WTC11 (cell line): ENCODE data around the gene ADGRF4. TPM values are rescaled to one million over a fixed set of nuclear protein-coding genes. Genes with fewer than 3 reads are reported as not detected.

ENCODE experiments used
- ATAC-seq: fragments of 200-7000 bp; cut with Tn5 transposase; 2 replicates; pipeline ENCODE4 v1.10.0; 2021; ENCODE audit warnings: mild to moderate bottlenecking, moderate library complexity
- CTCF ChIA-PET: fragments of 300-600 bp; sonication (Branson Sonifier 250); formaldehyde crosslinking; loops from one replicate; lab custom pipeline; 2021; ENCODE audit warnings: antibody characterized with exemption; lab: Charles Lee
- POLR2A ChIA-PET: fragments of 350-600 bp; sonication (Branson Sonifier 250); formaldehyde crosslinking; loops from one replicate; lab custom pipeline; 2021; ENCODE audit warnings: antibody characterized with exemption; lab: Charles Lee
- DNase-seq: peaks from one replicate; pipeline ENCODE4 v3.0.0; 2021; ENCODE audit warnings: low spot score
- H3K27ac Mint-ChIP-seq: 2 replicates; pipeline ENCODE4 v1.8.0; 2021; ENCODE audit warnings: mixed read lengths
- H3K27me3 Mint-ChIP-seq: 2 replicates; pipeline ENCODE4 v1.8.0; 2021; ENCODE audit warnings: low read depth, mild to moderate bottlenecking, moderate library complexity, mixed read lengths
- H3K36me3 Mint-ChIP-seq: 2 replicates; pipeline ENCODE4 v1.8.0; 2021; ENCODE audit warnings: mixed read lengths
- H3K4me1 Mint-ChIP-seq: 2 replicates; pipeline ENCODE4 v1.8.0; 2022; ENCODE audit warnings: mixed read lengths
- H3K4me3 Mint-ChIP-seq: 2 replicates; pipeline ENCODE4 v1.8.0; 2021; ENCODE audit warnings: mild to moderate bottlenecking, moderate library complexity, mixed read lengths
- H3K9me3 Mint-ChIP-seq: 2 replicates; pipeline ENCODE4 v1.8.0; 2021; ENCODE audit warnings: mixed read lengths
- ETV6 ChIP-seq: sonication (generic); formaldehyde crosslinking; IDR thresholded peaks from 2 replicates; pipeline ENCODE4 v1.8.1; 2022; ENCODE audit warnings: mild to moderate bottlenecking, missing genetic modification reagents
- GTF2I ChIP-seq: fragments of 250-450 bp; sonication (Bioruptor Pico); conservative IDR thresholded peaks from 2 replicates; pipeline ENCODE4 v1.4.0; 2021; ENCODE audit warnings: mild to moderate bottlenecking
- JAZF1 ChIP-seq: fragments of 250-450 bp; sonication (Bioruptor Pico); IDR thresholded peaks from 2 replicates; pipeline ENCODE4 v1.9.0; 2021; ENCODE audit warnings: moderate library complexity, mild to moderate bottlenecking, inconsistent platforms
- JUN ChIP-seq: sonication (generic); formaldehyde crosslinking; IDR thresholded peaks from 2 replicates; pipeline ENCODE4 v1.8.0; 2023; ENCODE audit warnings: mild to moderate bottlenecking, missing genetic modification reagents
- MXD4 ChIP-seq: fragments of 250-450 bp; sonication (Bioruptor Pico); IDR thresholded peaks from 2 replicates; pipeline ENCODE4 v1.8.0; 2021; ENCODE audit warnings: mild to moderate bottlenecking, moderate library complexity, borderline replicate concordance
- NFE2L1 ChIP-seq: sonication (generic); formaldehyde crosslinking; IDR thresholded peaks from 2 replicates; pipeline ENCODE4 v1.8.1; 2023; ENCODE audit warnings: missing genetic modification reagents
- NR3C1 ChIP-seq: sonication (generic); formaldehyde crosslinking; conservative IDR thresholded peaks from 2 replicates; pipeline ENCODE4 v1.8.1; 2023; ENCODE audit warnings: low read depth, mild to moderate bottlenecking, missing genetic modification reagents
- SOX15 ChIP-seq: fragments of 250-450 bp; sonication (Bioruptor Pico); IDR thresholded peaks from 2 replicates; pipeline ENCODE4 v1.9.0; 2021; ENCODE audit warnings: mild to moderate bottlenecking
- TEAD1 ChIP-seq: sonication (generic); formaldehyde crosslinking; IDR thresholded peaks from 2 replicates; pipeline ENCODE4 v1.8.0; 2022; ENCODE audit warnings: mild to moderate bottlenecking, missing genetic modification reagents
- TP53 ChIP-seq: sonication (generic); formaldehyde crosslinking; IDR thresholded peaks from 2 replicates; pipeline ENCODE4 v1.8.1; 2023; ENCODE audit warnings: mild to moderate bottlenecking, missing genetic modification reagents
- ZNF416 ChIP-seq: fragments of 250-450 bp; sonication (Bioruptor Pico); IDR thresholded peaks from 2 replicates; pipeline ENCODE4 v1.9.0; 2021; ENCODE audit warnings: mild to moderate bottlenecking, inconsistent platforms
- ZNF512 ChIP-seq: sonication (generic); formaldehyde crosslinking; IDR thresholded peaks from 2 replicates; pipeline ENCODE4 v1.8.1; 2022; ENCODE audit warnings: missing genetic modification reagents, borderline replicate concordance
- total RNA-seq: library from RNA; stranded (reverse); gene quantifications from 3 replicates; pipeline ENCODE4 v1.2.3, GENCODE V29; 2021
- TF ChIP-seq, protein P1 (sequence below): fragments of 250-450 bp; sonication (Bioruptor Pico); IDR thresholded peaks from 2 replicates; pipeline ENCODE4 v1.9.0; 2021; ENCODE audit warnings: mild to moderate bottlenecking
- TF ChIP-seq, protein P2 (sequence below): sonication (generic); formaldehyde crosslinking; IDR thresholded peaks from 2 replicates; pipeline ENCODE4 v1.8.1; 2022; ENCODE audit warnings: mild to moderate bottlenecking, missing genetic modification reagents, moderate library complexity, borderline replicate concordance
- TF ChIP-seq, protein P3 (sequence below): fragments of 250-450 bp; sonication (Bioruptor Pico); IDR thresholded peaks from 2 replicates; pipeline ENCODE4 v2.1.2; 2022; ENCODE audit warnings: mild to moderate bottlenecking, moderate library complexity
- TF ChIP-seq, protein P4 (sequence below): sonication (generic); formaldehyde crosslinking; IDR thresholded peaks from 2 replicates; pipeline ENCODE4 v1.8.1; 2023; ENCODE audit warnings: mild to moderate bottlenecking, missing genetic modification reagents, borderline replicate concordance
- TF ChIP-seq, protein P5 (sequence below): sonication (generic); formaldehyde crosslinking; conservative IDR thresholded peaks from 2 replicates; pipeline ENCODE4 v1.8.1; 2022; ENCODE audit warnings: mild to moderate bottlenecking, missing genetic modification reagents

The ADGRF4 gene
- total RNA-seq, 1 experiment from 2014 or later = not detected

- H3K27ac Mint-ChIP-seq = no peak overlapping the region
Measured at GRCh38 chr6:47713200-47713599, 14.8 kb downstream of the ADGRF4 start.

GRCh38 chr6:47714802-47715201, 16.4 kb downstream of the ADGRF4 start:
- no peak for DNase-seq
- no peaks in the 10 kb centered on the region for H3K4me1 Mint-ChIP-seq
- POLR2A ChIA-PET = no interaction called here
- H3K27ac Mint-ChIP-seq = no peak overlapping the region
- peaks cover 23% of the 10 kb centered on the region for H3K9me3 Mint-ChIP-seq
- CTCF ChIA-PET = no interaction called here
- no peak for ATAC-seq
- no peaks in the 10 kb centered on the region; the same call in 1 of the 2 replicates for H3K36me3 Mint-ChIP-seq
- no peaks in the 10 kb centered on the region for H3K27me3 Mint-ChIP-seq
- H3K4me3 Mint-ChIP-seq = no peak overlapping the region
- TF ChIP-seq NFE2L1 (CRISPR knock-in tag) (no peak), ETV6 (CRISPR knock-in tag) (no peak), ZNF416 (CRISPR knock-in tag) (no peak), GTF2I (CRISPR knock-in tag) (no peak), ZNF512 (CRISPR knock-in tag) (no peak), JAZF1 (no peak)
- TF ChIP-seq, protein P1, sequence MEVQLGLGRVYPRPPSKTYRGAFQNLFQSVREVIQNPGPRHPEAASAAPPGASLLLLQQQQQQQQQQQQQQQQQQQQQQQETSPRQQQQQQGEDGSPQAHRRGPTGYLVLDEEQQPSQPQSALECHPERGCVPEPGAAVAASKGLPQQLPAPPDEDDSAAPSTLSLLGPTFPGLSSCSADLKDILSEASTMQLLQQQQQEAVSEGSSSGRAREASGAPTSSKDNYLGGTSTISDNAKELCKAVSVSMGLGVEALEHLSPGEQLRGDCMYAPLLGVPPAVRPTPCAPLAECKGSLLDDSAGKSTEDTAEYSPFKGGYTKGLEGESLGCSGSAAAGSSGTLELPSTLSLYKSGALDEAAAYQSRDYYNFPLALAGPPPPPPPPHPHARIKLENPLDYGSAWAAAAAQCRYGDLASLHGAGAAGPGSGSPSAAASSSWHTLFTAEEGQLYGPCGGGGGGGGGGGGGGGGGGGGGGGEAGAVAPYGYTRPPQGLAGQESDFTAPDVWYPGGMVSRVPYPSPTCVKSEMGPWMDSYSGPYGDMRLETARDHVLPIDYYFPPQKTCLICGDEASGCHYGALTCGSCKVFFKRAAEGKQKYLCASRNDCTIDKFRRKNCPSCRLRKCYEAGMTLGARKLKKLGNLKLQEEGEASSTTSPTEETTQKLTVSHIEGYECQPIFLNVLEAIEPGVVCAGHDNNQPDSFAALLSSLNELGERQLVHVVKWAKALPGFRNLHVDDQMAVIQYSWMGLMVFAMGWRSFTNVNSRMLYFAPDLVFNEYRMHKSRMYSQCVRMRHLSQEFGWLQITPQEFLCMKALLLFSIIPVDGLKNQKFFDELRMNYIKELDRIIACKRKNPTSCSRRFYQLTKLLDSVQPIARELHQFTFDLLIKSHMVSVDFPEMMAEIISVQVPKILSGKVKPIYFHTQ (CRISPR knock-in tag) = no peak
- TF ChIP-seq, protein P2, sequence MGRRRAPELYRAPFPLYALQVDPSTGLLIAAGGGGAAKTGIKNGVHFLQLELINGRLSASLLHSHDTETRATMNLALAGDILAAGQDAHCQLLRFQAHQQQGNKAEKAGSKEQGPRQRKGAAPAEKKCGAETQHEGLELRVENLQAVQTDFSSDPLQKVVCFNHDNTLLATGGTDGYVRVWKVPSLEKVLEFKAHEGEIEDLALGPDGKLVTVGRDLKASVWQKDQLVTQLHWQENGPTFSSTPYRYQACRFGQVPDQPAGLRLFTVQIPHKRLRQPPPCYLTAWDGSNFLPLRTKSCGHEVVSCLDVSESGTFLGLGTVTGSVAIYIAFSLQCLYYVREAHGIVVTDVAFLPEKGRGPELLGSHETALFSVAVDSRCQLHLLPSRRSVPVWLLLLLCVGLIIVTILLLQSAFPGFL (CRISPR knock-in tag) = no peak

More at GRCh38 chr6:47713200-47713599, 14.8 kb downstream of the ADGRF4 start:
- Mint-ChIP-seq H3K4me1 (no peaks in the 10 kb centered on the region), H3K9me3 (peaks cover 22% of the 10 kb centered on the region), H3K27me3 (no peaks in the 10 kb centered on the region), H3K4me3 (no peak overlapping the region), H3K36me3 (no peaks in the 10 kb centered on the region; the same call in 1 of the 2 replicates)
- ATAC-seq = no peak
- ChIA-PET CTCF (no interaction called here), POLR2A (no interaction called here)
- TF ChIP-seq, protein P3, sequence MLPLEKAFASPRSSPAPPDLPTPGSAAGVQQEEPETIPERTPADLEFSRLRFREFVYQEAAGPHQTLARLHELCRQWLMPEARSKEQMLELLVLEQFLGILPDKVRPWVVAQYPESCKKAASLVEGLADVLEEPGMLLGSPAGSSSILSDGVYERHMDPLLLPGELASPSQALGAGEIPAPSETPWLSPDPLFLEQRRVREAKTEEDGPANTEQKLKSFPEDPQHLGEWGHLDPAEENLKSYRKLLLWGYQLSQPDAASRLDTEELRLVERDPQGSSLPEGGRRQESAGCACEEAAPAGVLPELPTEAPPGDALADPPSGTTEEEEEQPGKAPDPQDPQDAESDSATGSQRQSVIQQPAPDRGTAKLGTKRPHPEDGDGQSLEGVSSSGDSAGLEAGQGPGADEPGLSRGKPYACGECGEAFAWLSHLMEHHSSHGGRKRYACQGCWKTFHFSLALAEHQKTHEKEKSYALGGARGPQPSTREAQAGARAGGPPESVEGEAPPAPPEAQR (CRISPR knock-in tag) = no peak
- no peak for TF ChIP-seq ZNF416 (CRISPR knock-in tag)
- no peak for TF ChIP-seq MXD4 (CRISPR knock-in tag)
- no peak for DNase-seq

- Mint-ChIP-seq H3K9me3 (peaks cover 26% of the 10 kb centered on the region), H3K4me3 (no peak overlapping the region), H3K4me1 (no peaks in the 10 kb centered on the region), H3K27me3 (no peaks in the 10 kb centered on the region), H3K27ac (no peak overlapping the region), H3K36me3 (no peaks in the 10 kb centered on the region; the same call in 1 of the 2 replicates)
- POLR2A ChIA-PET = no interaction called here
- ATAC-seq (no peak), DNase-seq (no peak)
- CTCF ChIA-PET = no interaction called here
- no peak for TF ChIP-seq NFE2L1 (CRISPR knock-in tag)
- TF ChIP-seq JUN = no peak
- no peak for TF ChIP-seq TEAD1 (CRISPR knock-in tag)
- TF ChIP-seq, protein P4, sequence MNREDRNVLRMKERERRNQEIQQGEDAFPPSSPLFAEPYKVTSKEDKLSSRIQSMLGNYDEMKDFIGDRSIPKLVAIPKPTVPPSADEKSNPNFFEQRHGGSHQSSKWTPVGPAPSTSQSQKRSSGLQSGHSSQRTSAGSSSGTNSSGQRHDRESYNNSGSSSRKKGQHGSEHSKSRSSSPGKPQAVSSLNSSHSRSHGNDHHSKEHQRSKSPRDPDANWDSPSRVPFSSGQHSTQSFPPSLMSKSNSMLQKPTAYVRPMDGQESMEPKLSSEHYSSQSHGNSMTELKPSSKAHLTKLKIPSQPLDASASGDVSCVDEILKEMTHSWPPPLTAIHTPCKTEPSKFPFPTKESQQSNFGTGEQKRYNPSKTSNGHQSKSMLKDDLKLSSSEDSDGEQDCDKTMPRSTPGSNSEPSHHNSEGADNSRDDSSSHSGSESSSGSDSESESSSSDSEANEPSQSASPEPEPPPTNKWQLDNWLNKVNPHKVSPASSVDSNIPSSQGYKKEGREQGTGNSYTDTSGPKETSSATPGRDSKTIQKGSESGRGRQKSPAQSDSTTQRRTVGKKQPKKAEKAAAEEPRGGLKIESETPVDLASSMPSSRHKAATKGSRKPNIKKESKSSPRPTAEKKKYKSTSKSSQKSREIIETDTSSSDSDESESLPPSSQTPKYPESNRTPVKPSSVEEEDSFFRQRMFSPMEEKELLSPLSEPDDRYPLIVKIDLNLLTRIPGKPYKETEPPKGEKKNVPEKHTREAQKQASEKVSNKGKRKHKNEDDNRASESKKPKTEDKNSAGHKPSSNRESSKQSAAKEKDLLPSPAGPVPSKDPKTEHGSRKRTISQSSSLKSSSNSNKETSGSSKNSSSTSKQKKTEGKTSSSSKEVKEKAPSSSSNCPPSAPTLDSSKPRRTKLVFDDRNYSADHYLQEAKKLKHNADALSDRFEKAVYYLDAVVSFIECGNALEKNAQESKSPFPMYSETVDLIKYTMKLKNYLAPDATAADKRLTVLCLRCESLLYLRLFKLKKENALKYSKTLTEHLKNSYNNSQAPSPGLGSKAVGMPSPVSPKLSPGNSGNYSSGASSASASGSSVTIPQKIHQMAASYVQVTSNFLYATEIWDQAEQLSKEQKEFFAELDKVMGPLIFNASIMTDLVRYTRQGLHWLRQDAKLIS = no peak
- no peak for TF ChIP-seq TP53
- no peak for TF ChIP-seq MXD4 (CRISPR knock-in tag)
- TF ChIP-seq, protein P5, sequence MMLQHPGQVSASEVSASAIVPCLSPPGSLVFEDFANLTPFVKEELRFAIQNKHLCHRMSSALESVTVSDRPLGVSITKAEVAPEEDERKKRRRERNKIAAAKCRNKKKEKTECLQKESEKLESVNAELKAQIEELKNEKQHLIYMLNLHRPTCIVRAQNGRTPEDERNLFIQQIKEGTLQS = no peak
- no peak for TF ChIP-seq NR3C1 (CRISPR knock-in tag)
- TF ChIP-seq, protein P2 (CRISPR knock-in tag) = no peak
- no peak for TF ChIP-seq SOX15 (CRISPR knock-in tag)
Measured at GRCh38 chr6:47715782-47716181, 17.4 kb downstream of the ADGRF4 start.
